Measurements from ENCODE around the gene ROBO1.

The ROBO1 gene

DNA sequence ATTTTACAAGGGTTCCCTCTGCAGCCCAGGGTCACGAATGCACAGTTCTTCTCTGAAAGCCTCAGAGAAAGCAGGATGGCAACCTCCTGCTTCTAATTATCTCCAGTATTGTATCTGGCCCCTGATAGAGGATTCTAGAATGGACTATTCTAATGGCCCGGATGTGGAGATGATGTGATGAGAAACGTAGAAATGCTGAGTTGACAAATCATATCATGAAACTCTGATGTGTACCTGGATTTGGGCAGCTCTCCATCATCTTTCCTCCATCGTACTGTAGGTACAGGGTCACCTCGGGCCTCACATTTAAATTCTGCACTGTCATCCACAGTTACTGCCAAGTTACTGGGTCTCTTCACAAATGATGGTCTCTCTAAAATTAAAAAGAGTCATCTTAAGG lies 1050.8 kb downstream of the ROBO1 start:
- H3K4me1 ChIP-seq (ENCODE audit: insufficient read depth, low read length), result no peaks in the 10 kb centered on the region
- H3K9me3 ChIP-seq (ENCODE audit: insufficient read depth, low read length, severe bottlenecking), result no peaks in the 10 kb centered on the region
- no peak overlapping the region for H2AFZ ChIP-seq (ENCODE audit: low read depth, low read length)
- TF ChIP-seq CTCF (IDR thresholded peaks at IDR 0.05; ENCODE audit: borderline replicate concordance, extremely low read depth, low read length, poor library complexity, severe bottlenecking), result no peak
- TF ChIP-seq EZH2 (IDR thresholded peaks at IDR 0.05; ENCODE audit: borderline replicate concordance, low read depth, low read length, severe bottlenecking), result no peak
- H3K27ac ChIP-seq (ENCODE audit: low read length), result no peak overlapping the region
- H3K36me3 ChIP-seq (ENCODE audit: insufficient read depth, low read length), result no peaks in the 10 kb centered on the region
- H3K9ac ChIP-seq (ENCODE audit: low read depth, low read length), result no peak overlapping the region
- ATAC-seq (ENCODE audit: insufficient read depth, low read depth), result no peak
- no peak for DNase-seq
- H3K27me3 ChIP-seq (ENCODE audit: insufficient read depth, low read length, poor library complexity), result no peaks in the 10 kb centered on the region
- no peaks in the 10 kb centered on the region for H4K20me1 ChIP-seq (ENCODE audit: insufficient read depth, low read length)
- H3K4me2 ChIP-seq (ENCODE audit: insufficient read depth, low read length), result no peak overlapping the region
- no peak overlapping the region for H3K4me3 ChIP-seq (ENCODE audit: low read depth in 1 of 2, low read length in 2 of 2)
- no peaks in the 10 kb centered on the region for H3K79me2 ChIP-seq (ENCODE audit: insufficient read depth, low read length)

GRCh38 chr3:78712941-78713340 lies 1054.9 kb downstream of the ROBO1 start:
- H3K27me3 ChIP-seq (ENCODE audit: insufficient read depth, low read length, poor library complexity), result no peaks in the 10 kb centered on the region
- H3K4me2 ChIP-seq (ENCODE audit: insufficient read depth, low read length), result no peak overlapping the region
- TF ChIP-seq CTCF (IDR thresholded peaks at IDR 0.05; ENCODE audit: borderline replicate concordance, extremely low read depth, low read length, poor library complexity, severe bottlenecking) (no peak), EZH2 (IDR thresholded peaks at IDR 0.05; ENCODE audit: borderline replicate concordance, low read depth, low read length, severe bottlenecking) (no peak)
- H2AFZ ChIP-seq (ENCODE audit: low read depth, low read length), result no peak overlapping the region
- H3K79me2 ChIP-seq (ENCODE audit: insufficient read depth, low read length), result no peaks in the 10 kb centered on the region
- no peak overlapping the region for H3K4me3 ChIP-seq (ENCODE audit: low read depth in 1 of 2, low read length in 2 of 2)
- no peaks in the 10 kb centered on the region for H3K4me1 ChIP-seq (ENCODE audit: insufficient read depth, low read length)
- no peaks in the 10 kb centered on the region for H4K20me1 ChIP-seq (ENCODE audit: insufficient read depth, low read length)
- no peak overlapping the region for H3K9ac ChIP-seq (ENCODE audit: low read depth, low read length)
- no peaks in the 10 kb centered on the region for H3K36me3 ChIP-seq (ENCODE audit: insufficient read depth, low read length)
- DNase-seq (no peak), ATAC-seq (ENCODE audit: insufficient read depth, low read depth) (no peak)
- no peaks in the 10 kb centered on the region for H3K9me3 ChIP-seq (ENCODE audit: insufficient read depth, low read length, severe bottlenecking)
- H3K27ac ChIP-seq (ENCODE audit: low read length), result no peak overlapping the region

DNA sequence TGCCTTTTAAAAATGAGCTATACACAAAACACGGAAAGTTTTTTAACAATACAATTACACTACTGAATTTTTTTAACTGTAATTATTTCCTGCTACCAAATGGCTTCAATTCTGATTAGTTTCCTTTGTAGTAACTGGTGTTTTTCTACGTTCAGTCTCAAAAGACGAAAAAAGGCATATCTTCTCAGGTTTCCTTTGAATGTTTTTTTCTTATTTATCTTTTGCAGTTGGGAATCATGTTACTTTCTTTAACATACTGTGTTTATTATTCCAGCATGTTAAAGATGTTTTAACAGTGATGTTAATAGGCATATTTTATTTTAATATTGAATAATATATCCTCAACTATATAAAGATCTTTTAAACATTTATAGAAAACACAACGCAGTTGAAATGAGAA lies 1055.5 kb downstream of the ROBO1 start:
- Histone ChIP-seq H3K27ac (ENCODE audit: low read length) (no peak overlapping the region), H3K4me3 (ENCODE audit: low read depth in 1 of 2, low read length in 2 of 2) (no peak overlapping the region)
- TF ChIP-seq EZH2 (IDR thresholded peaks at IDR 0.05; ENCODE audit: borderline replicate concordance, low read depth, low read length, severe bottlenecking), result no peak
- no peak for TF ChIP-seq CTCF (IDR thresholded peaks at IDR 0.05; ENCODE audit: borderline replicate concordance, extremely low read depth, low read length, poor library complexity, severe bottlenecking)

GRCh38 chr3:78708565-78709073 lies 1059.2 kb downstream of the ROBO1 start:
- H3K27ac ChIP-seq (ENCODE audit: low read length), result no peak overlapping the region
- H3K4me3 ChIP-seq (ENCODE audit: low read depth in 1 of 2, low read length in 2 of 2), result no peak overlapping the region
- no peaks in the 10 kb centered on the region for H3K9me3 ChIP-seq (ENCODE audit: insufficient read depth, low read length, severe bottlenecking)
- H3K27me3 ChIP-seq (ENCODE audit: insufficient read depth, low read length, poor library complexity), result no peaks in the 10 kb centered on the region
- H4K20me1 ChIP-seq (ENCODE audit: insufficient read depth, low read length), result no peaks in the 10 kb centered on the region
- no peak overlapping the region for H2AFZ ChIP-seq (ENCODE audit: low read depth, low read length)
- DNase-seq (no peak), ATAC-seq (ENCODE audit: insufficient read depth, low read depth) (no peak)
- no peak overlapping the region for H3K9ac ChIP-seq (ENCODE audit: low read depth, low read length)
- no peaks in the 10 kb centered on the region for H3K4me1 ChIP-seq (ENCODE audit: insufficient read depth, low read length)
- H3K4me2 ChIP-seq (ENCODE audit: insufficient read depth, low read length), result no peak overlapping the region
- H3K79me2 ChIP-seq (ENCODE audit: insufficient read depth, low read length), result no peaks in the 10 kb centered on the region
- TF ChIP-seq CTCF (IDR thresholded peaks at IDR 0.05; ENCODE audit: borderline replicate concordance, extremely low read depth, low read length, poor library complexity, severe bottlenecking) (no peak), EZH2 (IDR thresholded peaks at IDR 0.05; ENCODE audit: borderline replicate concordance, low read depth, low read length, severe bottlenecking) (no peak)
- H3K36me3 ChIP-seq (ENCODE audit: insufficient read depth, low read length), result no peaks in the 10 kb centered on the region

More for the DNA sequence above, 1055.5 kb downstream of the ROBO1 start:
- DNase-seq (no peak), ATAC-seq (ENCODE audit: insufficient read depth, low read depth) (no peak)
- no peak overlapping the region for H3K4me2 ChIP-seq (ENCODE audit: insufficient read depth, low read length)
- H3K79me2 ChIP-seq (ENCODE audit: insufficient read depth, low read length), result no peaks in the 10 kb centered on the region
- H2AFZ ChIP-seq (ENCODE audit: low read depth, low read length), result no peak overlapping the region
- H3K4me1 ChIP-seq (ENCODE audit: insufficient read depth, low read length), result no peaks in the 10 kb centered on the region
- no peaks in the 10 kb centered on the region for H3K36me3 ChIP-seq (ENCODE audit: insufficient read depth, low read length)
- H3K27me3 ChIP-seq (ENCODE audit: insufficient read depth, low read length, poor library complexity), result no peaks in the 10 kb centered on the region
- H4K20me1 ChIP-seq (ENCODE audit: insufficient read depth, low read length), result no peaks in the 10 kb centered on the region
- H3K9me3 ChIP-seq (ENCODE audit: insufficient read depth, low read length, severe bottlenecking), result no peaks in the 10 kb centered on the region
- H3K9ac ChIP-seq (ENCODE audit: low read depth, low read length), result no peak overlapping the region
